ENCODE measurements around the gene VMAC. TPM values are rescaled to one million over a fixed set of nuclear protein-coding genes. Genes with fewer than 3 reads are reported as not detected.

Gene VMAC
- total and polyA plus RNA-seq, 9 of the 15 experiments (the other 6 are each of a cell fraction or from before 2014, with no cell fraction given): 0.03 to 3.4 (median 1.1) TPM

DNA sequence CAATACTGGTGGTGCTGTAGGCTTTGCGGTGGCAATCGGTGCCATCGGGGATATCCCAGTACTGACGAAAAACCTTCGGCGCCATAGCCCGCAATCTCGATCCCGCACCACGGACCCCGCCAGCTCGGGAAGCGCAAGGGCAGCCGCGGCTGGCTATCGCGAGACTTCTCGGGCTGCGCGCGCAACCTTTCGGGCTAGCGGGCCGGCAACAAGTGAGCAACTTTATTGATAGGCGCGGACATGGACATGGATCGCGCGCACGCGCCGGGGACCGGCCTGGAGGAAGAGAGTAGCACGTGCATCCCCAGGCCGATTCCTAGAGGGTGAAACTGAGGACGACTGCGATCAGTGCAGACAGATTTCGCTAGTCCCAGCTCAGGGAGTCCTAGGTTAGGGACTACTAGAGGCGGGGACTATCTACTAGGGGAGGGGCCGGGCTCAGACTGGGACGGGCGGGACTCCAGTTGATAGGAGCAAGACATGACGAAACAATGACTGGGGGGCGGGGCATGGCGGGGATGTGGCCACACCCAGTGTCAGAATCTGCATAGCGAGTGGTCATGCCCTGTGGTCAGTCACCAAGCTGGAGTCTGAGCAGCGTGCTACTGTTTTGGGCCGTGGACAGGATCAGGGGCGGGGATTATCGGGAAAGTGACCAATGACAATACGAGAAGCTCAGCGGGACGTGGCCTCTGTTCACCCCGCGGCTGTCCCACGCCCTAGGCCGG is 884 bp upstream of the VMAC start, which contains the start of gene NDUFA11 (continued):
- TF ChIP-seq, protein P1, sequence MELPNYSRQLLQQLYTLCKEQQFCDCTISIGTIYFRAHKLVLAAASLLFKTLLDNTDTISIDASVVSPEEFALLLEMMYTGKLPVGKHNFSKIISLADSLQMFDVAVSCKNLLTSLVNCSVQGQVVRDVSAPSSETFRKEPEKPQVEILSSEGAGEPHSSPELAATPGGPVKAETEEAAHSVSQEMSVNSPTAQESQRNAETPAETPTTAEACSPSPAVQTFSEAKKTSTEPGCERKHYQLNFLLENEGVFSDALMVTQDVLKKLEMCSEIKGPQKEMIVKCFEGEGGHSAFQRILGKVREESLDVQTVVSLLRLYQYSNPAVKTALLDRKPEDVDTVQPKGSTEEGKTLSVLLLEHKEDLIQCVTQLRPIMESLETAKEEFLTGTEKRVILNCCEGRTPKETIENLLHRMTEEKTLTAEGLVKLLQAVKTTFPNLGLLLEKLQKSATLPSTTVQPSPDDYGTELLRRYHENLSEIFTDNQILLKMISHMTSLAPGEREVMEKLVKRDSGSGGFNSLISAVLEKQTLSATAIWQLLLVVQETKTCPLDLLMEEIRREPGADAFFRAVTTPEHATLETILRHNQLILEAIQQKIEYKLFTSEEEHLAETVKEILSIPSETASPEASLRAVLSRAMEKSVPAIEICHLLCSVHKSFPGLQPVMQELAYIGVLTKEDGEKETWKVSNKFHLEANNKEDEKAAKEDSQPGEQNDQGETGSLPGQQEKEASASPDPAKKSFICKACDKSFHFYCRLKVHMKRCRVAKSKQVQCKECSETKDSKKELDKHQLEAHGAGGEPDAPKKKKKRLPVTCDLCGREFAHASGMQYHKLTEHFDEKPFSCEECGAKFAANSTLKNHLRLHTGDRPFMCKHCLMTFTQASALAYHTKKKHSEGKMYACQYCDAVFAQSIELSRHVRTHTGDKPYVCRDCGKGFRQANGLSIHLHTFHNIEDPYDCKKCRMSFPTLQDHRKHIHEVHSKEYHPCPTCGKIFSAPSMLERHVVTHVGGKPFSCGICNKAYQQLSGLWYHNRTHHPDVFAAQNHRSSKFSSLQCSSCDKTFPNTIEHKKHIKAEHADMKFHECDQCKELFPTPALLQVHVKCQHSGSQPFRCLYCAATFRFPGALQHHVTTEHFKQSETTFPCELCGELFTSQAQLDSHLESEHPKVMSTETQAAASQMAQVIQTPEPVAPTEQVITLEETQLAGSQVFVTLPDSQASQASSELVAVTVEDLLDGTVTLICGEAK (IDR thresholded peaks at IDR 0.05): peak; percentile 100
- TF ChIP-seq, protein P1 (CRISPR knock-in tag; IDR thresholded peaks at IDR 0.05): peak; percentile 100
- TF ChIP-seq NCOA6 (IDR thresholded peaks at IDR 0.05) (no peak), TAF9B (IDR thresholded peaks at IDR 0.05; ENCODE audit: partially characterized antibody) (no peak), ZNF449 (CRISPR knock-in tag; IDR thresholded peaks at IDR 0.05) (no peak), BRF1 (IDR thresholded peaks at IDR 0.05; ENCODE audit: borderline replicate concordance, extremely low read depth, insufficient read length) (no peak), SUPT5H (IDR thresholded peaks at IDR 0.05) (peak; percentile 87)
- TF ChIP-seq, protein P2, sequence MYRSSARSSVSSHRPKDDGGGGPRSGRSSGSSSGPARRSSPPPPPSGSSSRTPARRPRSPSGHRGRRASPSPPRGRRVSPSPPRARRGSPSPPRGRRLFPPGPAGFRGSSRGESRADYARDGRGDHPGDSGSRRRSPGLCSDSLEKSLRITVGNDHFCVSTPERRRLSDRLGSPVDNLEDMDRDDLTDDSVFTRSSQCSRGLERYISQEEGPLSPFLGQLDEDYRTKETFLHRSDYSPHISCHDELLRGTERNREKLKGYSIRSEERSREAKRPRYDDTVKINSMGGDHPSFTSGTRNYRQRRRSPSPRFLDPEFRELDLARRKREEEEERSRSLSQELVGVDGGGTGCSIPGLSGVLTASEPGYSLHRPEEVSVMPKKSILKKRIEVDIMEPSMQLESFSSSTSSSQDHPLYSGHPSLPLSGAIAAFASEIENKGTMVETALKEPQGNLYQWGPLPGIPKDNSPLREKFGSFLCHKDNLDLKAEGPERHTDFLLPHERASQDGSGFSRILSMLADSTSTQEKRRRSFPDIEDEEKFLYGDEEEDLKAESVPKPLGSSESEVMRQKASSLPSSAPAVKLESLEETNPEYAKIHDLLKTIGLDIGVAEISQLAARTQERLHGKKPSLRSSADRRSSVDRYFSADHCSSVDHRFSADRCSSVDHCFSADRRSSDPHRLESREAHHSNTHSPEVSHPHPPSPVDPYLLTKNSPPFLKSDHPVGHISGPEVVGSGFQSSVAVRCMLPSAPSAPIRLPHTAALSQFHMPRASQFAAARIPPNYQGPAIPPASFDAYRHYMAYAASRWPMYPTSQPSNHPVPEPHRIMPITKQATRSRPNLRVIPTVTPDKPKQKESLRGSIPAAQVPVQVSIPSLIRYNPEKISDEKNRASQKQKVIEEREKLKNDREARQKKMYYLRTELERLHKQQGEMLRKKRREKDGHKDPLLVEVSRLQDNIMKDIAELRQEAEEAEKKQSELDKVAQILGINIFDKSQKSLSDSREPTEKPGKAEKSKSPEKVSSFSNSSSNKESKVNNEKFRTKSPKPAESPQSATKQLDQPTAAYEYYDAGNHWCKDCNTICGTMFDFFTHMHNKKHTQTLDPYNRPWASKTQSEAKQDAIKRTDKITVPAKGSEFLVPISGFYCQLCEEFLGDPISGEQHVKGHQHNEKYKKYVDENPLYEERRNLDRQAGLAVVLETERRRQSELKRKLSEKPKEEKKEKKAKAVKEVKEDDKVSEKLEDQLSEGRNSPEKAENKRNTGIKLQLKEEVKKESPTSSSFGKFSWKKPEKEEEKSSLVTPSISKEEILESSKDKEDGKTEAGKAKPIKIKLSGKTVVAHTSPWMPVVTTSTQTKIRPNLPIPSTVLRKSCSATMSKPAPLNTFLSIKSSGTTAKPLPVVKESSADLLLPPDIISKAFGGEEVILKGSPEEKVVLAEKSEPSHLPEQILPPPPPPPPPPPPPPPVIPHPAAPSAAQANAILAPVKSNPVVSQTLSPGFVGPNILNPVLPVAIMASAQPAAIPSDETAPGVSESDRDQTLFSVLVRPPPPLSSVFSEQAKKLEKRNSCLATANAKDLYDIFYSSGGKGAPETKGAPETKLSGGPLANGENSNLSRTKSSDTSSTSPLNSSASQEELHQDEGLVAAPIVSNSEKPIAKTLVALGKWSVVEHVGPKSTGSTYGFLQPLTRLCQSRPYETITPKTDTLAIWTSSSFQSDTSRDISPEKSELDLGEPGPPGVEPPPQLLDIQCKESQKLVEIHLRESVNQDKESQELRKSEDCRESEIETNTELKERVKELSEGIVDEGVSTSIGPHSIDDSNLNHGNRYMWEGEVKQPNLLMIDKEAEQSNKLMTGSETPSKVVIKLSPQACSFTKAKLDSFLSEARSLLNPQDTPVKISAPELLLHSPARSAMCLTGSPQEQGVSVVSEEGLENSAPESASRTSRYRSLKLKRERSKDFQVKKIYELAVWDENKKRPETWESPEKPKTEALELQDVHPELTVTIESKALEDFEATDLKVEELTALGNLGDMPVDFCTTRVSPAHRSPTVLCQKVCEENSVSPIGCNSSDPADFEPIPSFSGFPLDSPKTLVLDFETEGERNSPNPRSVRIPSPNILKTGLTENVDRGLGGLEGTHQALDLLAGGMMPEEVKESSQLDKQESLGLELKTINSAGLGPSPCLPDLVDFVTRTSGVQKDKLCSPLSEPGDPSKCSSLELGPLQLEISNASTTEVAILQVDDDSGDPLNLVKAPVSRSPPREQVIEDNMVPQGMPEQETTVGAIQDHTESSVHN (IDR thresholded peaks at IDR 0.05; ENCODE audit: borderline replicate concordance in 1 of 2, low read depth in 1 of 2): no peak
